NCI-H2196 (cell line): ENCODE measurements around the gene TMEM132D.

Experiments used
- DNase-seq: peaks from one replicate; lab custom pipeline; 2025; ENCODE audit not compliant: unreplicated experiment; lab: John Stamatoyannopoulos, UW

TMEM132D gene

DNA sequence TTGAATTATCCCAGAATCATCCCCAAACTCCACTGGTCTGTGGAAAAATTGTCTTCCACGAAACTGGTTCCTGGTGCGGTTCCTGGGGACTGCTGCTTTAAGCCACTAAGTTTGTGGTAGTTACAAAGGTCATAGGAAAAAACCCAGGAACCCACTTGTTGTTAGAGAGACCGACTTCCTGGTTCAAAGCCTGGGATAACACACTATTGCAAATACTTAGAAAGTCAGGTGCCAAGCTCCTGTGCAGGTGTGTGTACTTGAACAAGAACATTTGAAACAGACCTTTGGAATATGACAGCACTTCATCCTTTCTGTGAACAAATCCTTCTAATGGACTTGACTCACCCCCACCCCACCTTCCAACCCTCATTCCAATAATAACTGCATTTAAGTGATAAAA lies 530.9 kb downstream of the TMEM132D start:
- DNase-seq, result no peak

DNA sequence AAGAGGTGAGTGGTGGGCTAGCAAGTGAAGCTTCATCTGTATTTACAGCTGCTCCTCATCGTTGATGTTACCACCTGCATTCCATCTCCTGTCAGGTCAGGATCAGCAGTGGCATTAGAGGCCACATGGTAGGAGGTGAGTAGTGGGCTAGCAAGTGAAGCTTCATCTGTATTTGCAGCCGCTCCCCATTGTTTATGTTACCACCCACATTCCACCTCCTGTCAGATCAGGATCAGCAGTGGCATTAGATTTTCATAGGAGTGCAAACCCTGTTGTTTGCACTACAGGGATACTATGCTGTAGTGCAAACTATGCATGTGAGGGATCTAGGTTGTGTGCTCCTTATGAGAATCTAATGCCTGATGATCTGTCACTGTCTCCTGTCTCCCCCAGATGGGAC lies 531.5 kb downstream of the TMEM132D start:
- no peak for DNase-seq

DNA sequence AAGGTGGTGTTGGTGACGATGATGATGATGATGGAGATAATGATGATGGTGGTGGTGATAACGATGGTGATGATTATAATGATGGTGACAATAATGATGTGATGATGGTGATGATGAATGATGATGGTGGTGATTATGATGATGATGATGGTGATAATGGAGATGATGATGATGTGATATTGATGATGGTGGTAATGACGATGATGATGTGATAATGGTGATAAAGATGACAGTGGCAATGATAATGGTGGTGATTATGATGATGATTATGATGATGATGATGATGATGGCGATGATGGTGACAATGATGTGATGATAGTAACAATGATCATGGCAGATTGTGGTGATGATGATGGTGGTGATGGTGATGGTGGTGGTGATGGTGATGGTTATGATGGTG lies 532.6 kb downstream of the TMEM132D start:
- DNase-seq, result no peak

DNA sequence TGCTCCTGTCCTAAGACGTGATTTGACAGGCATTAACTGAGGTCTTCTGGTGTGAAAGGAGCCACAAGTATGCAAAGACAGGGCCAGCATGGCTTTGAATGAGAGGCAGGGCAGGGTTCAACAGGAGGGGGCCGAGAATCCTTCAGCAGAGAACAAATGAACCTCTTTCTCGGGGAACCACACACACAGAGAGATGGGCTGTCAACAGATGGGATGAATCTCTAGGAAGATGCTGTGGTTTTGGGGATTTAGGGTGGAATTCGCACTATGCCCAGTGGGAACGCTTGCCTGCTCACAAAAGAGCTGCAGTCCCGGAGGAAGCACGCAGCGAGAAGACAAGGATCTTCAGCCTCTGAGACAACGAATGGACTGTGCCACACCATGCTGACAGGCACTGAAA lies 537.2 kb downstream of the TMEM132D start:
- DNase-seq, result no peak

DNA sequence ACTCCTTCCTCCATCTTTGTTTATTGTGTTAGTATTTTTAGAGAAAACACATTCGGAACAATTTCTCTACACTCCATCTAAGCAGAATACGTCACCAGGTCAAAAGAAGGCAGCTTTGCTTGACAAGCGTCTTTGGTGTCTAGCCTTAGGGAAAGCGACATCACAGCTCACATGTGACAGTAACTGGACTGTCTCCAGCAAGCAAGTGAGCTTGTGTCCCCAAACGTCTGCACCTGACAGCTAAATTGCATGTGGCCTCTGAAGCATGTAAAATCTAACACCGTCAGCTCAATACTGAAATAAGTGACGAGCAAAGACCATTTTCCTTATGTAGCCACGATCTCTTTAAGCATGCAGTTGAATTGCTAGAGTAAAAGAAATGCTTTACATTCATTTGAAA lies 540.8 kb downstream of the TMEM132D start:
- DNase-seq, result no peak

DNA sequence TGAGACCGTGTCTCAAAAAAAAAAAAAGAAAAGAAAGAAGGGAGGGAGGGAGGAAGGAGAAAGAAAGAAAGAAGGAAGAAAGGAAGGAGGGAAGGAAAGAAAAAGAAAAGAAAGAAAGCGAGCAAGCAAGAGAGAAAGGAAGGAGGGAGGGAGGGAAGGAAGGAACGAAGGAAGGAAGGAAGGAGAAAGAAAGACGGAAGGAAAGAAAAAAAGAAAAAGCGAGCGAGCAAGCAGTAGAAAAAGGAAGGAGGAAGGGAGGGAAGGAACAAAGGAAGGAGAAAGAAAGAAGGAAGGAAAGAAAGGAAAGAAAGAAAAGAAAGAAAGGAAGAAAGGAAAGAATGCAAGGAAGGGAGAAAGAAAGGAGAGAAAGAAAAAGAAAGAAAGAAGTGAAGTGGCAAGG lies 546.6 kb downstream of the TMEM132D start:
- no peak for DNase-seq

DNA sequence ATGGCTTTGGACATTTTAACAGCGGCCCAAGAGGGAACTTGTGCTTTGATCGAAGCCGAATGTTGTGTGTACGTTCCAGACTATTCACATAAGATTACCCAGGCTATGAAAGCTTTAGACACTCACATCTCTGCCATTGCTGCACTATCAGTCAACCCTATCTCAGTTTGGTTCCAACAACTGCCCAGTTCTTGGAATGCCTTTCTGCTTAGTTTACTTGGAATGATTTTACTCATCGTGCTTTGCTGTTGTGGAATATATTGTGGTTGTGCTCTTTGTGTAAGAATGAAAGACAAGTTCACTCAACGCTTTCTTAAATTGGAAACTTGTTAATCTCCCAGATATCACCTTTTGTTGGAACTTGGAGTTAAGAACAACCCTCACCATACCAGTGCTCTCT lies 552.3 kb downstream of the TMEM132D start:
- DNase-seq, result no peak

DNA sequence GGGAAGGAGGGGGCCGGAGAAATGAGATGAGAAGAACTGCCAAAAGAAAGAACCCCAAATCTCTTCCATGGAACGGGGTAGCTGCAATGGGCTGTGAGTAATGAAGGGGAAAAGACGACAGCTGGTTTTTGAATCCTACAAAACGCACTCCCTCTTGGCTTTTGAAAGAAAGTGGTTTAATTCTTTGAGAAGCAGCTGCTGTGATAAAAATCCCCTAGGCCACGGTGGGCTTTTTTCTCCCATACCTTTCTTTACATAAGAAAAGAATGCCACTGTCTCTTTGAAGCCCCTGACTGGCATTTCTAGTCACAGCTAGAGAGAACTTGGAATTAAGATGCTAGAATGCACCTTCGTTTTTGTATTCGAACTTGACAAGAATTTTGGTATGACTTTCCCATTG lies 564.5 kb downstream of the TMEM132D start:
- DNase-seq, result no peak

- DNase-seq, result no peak
Observed at GRCh38 chr12:129337413-129337812, 566.4 kb downstream of the TMEM132D start.

DNA sequence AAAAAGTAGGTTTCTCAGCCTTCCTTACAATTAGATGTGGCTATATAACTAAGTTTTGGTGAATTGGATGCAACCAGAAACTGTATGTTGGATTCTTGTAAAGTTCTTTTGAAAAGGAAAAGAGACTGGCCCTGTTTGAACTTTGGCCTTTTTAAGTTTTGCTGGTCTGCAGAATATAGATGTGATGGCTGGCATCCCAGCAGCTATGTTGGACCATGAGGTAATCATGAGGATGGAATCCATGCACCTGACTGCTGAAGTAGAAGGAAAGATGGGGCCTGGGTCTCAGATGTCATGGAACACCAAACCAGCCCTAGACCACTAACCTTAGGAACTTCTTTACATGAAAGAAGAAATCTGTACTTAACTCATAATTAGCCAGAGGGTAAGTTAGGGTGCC lies 568.1 kb downstream of the TMEM132D start:
- DNase-seq, result no peak

DNA sequence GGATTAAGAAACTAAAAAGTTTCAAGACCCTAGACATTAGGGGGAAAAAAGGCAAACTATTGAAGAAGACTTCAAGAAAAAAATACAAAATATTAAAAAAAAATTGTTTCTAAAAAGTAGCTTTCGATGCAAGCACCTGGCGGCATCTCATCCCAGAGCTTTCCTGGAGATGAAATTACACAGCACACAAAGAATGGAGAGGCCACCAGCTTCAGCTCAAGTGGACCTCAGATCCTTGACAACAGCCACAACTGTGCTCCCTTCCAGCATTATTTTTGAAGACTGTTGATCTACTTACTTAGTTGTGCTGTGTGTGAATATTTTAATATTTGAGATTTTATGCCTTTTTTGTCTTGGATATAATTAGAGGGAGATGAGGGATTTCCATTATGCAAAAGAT lies 571.5 kb downstream of the TMEM132D start:
- DNase-seq, result no peak

DNA sequence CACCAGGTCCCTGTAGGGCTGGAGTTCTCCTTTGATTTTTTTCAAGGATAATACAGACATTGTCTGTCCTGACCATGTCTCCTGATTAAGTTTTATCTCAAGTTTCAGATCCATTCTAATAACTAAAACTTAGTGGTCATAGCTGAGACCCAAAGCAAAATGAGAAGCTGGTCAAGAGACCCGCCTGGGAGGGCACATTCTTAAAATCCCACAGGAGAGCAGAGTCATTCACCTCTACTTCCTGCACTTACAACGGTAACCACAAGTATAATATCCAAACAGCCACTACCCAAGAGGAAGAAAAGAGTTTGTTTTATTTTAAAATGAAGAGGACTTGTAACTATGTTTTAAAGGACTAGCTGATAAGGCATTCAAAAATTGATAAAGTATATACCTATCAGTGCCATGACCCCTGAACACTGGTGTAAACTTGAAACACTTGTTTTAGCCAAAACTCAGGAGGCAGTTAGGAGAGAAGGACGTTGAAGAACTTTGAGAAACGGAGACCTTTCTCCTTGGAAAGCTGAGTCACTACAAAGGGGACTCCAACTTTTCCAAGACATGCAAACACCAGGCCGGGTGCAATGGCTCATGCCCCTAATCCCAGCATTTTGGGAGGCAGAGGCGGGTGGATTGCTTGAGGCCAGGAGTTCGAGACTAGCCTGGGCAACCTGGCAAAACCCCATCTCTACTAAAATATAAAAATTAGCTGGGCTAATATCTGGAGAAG lies 572.3 kb downstream of the TMEM132D start:
- DNase-seq, result no peak

DNA sequence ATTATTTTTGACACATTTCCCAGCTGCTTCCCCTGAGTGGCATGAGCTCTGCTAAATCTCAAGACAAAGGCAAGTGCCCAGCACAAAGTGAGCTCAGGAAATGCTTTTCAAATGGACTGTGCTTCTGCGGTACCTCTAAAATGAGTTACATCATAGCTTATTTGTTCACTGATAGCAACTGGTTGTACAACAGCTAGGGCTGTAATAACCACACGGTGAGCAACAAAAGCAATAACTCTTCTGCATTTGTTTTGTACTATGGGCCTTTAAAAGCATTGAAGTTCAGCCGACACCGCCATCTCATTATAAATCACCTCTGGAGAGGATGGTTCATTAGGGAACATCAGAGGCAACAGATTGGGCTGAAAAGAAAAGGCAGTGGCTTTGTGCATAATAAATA lies 575.6 kb downstream of the TMEM132D start:
- DNase-seq, result no peak

GRCh38 chr12:129325566-129325965 lies 578.3 kb downstream of the TMEM132D start:
- no peak for DNase-seq

DNA sequence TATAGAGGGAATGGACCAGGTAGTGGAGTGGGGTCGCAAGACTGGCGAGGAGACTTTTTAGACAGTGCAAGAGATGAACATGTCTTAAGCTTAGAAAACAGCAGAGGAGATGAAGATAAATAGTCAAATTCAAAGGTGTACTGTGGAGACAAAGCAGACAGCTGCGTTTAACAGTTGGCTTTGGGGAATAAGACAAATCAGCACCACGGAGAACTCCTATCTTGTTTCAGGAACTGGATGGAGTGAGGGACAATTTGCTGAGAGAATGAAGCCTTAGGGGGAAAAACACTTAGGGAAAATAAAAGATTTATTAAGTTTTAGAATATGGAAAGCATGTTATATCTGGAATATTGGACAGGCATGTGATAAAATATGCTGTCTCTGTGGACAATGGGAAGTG lies 591.8 kb downstream of the TMEM132D start:
- no peak for DNase-seq

DNA sequence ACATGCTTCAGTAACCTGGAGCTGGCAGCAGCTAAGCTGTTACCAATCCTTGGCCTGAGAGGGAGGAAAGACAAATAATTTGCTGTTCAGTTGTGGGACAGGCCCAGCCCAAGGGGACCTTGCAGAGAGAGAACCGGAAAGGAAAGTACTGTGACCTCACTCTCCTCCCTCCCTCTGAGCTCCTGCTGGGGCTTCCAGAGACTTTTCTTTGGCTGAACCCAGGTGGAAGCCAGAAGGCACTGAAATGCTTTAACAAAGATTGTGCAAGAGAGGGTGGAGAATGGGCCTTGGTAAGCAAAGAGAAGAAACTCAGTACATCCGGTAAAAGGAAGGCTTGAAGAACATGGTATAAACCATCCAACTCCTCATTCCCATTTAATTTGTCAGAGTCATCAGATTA lies 593.5 kb downstream of the TMEM132D start:
- no peak for DNase-seq

DNA sequence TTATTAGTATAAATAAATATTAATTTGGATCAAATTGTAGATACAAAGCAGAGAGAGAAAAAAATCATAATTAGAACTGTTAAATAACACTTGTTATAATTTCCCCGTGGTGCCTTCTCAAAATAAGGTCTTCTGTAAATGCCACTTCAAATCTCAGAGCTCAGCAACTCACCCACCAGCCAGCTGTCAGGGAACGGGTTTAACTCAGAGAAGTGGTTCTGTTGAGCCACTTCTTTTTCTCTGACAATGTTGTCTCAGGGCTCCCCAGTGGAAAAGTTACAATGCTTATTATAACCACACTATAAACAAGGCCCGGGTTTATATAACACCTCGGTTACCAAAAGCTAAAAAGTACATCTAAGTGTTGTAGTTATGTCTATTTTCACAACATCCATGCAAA lies 598.0 kb downstream of the TMEM132D start:
- DNase-seq, result no peak

DNA sequence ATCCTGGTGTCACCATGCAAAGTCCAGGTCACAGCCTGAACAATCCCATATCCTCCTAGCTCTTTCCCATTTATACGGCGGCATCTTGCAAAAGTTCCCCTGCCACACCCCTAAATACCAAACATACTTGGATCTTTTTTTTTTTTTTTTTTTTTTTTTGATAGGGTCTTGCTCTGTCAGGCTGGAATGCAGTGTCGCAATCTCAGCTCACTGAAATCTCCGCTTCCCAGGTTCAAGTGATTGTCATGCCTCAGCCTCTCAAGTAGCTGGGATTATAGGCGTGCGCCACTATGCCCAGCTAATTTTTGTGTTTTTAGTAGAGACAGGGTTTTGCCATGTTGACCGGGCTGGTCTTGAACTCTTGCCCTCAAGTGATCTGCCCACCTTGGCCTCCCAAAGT lies 599.3 kb downstream of the TMEM132D start:
- no peak for DNase-seq

- DNase-seq, result no peak
Observed at GRCh38 chr12:129300011-129300410, 603.8 kb downstream of the TMEM132D start.

GRCh38 chr12:129298921-129299320 lies 604.9 kb downstream of the TMEM132D start:
- DNase-seq, result no peak

DNA sequence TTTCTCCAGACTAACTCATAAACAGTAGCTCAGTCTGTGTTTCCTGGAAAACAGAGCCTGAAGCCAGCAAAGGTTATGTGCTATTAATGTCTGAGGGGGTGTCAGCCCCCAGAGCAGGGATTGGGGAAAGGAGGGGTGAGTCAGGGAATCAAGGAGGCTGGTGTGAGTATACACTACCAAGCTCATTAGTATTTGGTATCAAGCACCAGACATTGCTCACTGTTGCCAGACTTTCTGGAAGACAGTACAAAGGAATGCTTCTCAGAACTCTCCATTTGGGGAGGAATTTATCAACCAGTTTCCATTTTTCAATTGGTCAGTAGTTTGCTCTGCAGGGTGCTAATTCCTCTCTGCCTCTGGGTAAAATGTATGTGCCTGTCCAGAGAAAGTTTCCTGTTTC lies 607.2 kb downstream of the TMEM132D start:
- DNase-seq, result no peak

- DNase-seq, result no peak
Observed at GRCh38 chr12:129294868-129295267, 609.0 kb downstream of the TMEM132D start.

DNA sequence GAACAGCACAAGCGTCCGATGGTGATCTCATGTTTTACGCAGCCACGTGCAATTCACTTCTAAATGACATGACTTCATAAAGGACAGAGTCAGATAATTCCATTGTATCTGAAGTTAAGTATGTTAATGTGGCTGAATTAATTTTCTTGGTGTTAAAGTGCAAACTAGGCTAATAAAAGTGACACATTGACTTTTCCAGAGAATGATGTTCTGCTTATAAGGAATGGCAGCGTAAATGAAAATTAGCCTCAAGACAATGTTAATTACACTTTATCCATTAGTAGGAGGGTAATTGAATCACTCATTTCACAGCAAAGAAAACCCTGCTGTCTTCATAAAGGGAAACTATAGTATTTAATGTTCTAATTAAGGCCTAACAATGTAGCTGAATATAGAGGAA lies 624.1 kb downstream of the TMEM132D start:
- DNase-seq, result no peak
